ENCODE data around the gene CCDC175.

Gene CCDC175

DNA sequence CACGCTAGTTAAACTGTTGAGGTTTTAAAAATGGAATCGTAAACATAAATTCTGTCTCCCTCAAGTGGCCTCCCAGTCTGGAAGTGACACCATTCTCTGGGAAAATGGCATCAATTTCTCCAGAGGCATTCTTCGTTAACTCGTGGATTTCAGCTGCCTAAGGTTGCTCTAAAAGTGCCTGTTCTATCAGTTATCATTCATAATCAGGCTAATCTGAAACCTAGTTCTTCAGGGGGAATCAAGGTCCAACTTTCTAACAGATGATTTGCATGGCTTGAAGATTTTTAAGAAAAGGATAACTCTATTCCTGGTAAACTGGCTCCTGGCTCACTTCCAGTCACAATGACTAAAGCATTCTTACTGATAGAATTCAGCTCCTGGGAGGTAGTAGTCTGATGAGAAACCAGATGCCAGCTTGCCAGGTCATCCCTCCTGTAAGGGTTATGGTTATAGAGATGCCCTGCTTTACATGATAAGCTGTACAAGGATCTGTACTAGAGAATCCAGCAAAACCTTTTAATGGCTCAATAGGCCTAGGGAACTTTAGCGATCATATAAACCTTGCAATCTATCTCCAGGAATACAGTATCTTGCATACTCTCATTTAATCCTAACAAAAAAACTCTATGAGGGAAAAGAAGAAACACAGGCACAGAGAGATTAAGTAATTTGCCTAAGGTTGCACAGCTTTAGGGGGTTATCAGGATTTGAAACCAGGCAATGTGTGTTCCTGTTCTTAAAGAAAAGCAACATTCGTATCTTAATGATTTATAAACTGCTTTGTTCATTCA, 93.9 kb downstream of the CCDC175 start:
- no peaks in the 10 kb centered on the region for H3K9me3 ChIP-seq (ENCODE audit: low read length)
- H3K27ac ChIP-seq (ENCODE audit: low read depth, low read length, poor library complexity, severe bottlenecking): no peak overlapping the region
- no peaks in the 10 kb centered on the region for H4K20me1 ChIP-seq (ENCODE audit: insufficient read depth, low read length)
- H3K4me2 ChIP-seq (ENCODE audit: low read length): peak overlapping the region; percentile 96
- TF ChIP-seq, protein P1, sequence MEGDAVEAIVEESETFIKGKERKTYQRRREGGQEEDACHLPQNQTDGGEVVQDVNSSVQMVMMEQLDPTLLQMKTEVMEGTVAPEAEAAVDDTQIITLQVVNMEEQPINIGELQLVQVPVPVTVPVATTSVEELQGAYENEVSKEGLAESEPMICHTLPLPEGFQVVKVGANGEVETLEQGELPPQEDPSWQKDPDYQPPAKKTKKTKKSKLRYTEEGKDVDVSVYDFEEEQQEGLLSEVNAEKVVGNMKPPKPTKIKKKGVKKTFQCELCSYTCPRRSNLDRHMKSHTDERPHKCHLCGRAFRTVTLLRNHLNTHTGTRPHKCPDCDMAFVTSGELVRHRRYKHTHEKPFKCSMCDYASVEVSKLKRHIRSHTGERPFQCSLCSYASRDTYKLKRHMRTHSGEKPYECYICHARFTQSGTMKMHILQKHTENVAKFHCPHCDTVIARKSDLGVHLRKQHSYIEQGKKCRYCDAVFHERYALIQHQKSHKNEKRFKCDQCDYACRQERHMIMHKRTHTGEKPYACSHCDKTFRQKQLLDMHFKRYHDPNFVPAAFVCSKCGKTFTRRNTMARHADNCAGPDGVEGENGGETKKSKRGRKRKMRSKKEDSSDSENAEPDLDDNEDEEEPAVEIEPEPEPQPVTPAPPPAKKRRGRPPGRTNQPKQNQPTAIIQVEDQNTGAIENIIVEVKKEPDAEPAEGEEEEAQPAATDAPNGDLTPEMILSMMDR (IDR thresholded peaks at IDR 0.05; ENCODE audit: low read length): no peak
- TF ChIP-seq EZH2 (IDR thresholded peaks at IDR 0.05; ENCODE audit: borderline replicate concordance, low read length): no peak
- H2AFZ ChIP-seq (ENCODE audit: low read length): no peak overlapping the region
- peak overlapping the region; percentile 82 for H3K9ac ChIP-seq (ENCODE audit: low read length)
- peak overlapping the region; percentile 70 for H3K4me3 ChIP-seq (ENCODE audit: low read depth, low read length, poor library complexity, severe bottlenecking)
- no peaks in the 10 kb centered on the region for H3K27me3 ChIP-seq (ENCODE audit: insufficient read depth, low read length)
- H3F3A ChIP-seq (ENCODE audit: insufficient read depth, low read length): no peaks in the 10 kb centered on the region
- H3K36me3 ChIP-seq (ENCODE audit: insufficient read depth, low read length): peaks cover 8% of the 10 kb centered on the region
- peaks cover 11% of the 10 kb centered on the region for H3K79me2 ChIP-seq (ENCODE audit: insufficient read depth, low read length)
- no peaks in the 10 kb centered on the region for H3K9me2 ChIP-seq (ENCODE audit: low read depth, low read length)
- H3K4me1 ChIP-seq (ENCODE audit: insufficient read depth, low read length, severe bottlenecking): peaks cover 49% of the 10 kb centered on the region

DNA sequence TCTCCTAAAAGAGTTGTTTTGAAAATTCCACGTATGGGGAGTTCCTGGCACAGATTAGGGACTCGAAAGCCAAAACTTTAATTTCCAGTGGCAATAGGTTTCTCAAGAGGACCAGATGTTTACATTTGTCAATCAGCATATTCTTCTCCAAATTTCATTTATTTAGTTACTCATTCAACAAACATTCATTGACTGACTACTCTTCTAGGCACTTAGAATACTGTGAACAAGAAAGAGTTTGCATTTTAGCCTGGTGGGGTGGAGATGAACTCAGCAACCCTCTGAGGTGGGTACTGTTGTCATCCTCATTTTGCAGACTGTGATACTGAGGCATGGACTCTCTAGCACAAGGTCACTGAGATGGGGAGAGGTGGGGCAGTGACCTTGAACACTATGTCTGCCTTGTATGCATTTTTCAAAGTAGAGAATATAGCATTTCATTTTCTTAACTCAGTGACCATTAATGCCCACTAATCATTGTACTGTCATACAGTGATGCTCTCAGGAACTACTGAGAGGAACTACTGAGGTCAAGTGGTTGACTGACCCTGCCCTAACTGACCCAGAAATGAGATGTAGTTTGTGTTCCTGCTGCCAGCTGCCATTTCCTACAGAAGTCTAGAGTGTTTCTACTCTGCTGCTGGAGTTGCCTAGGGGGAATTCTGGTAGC, 94.6 kb downstream of the CCDC175 start:
- peaks cover 4% of the 10 kb centered on the region; the same call in 1 of the 2 replicates for H3K36me3 ChIP-seq (ENCODE audit: insufficient read depth, low read length)
- H3K9me2 ChIP-seq (ENCODE audit: low read depth, low read length): no peaks in the 10 kb centered on the region
- H3K79me2 ChIP-seq (ENCODE audit: insufficient read depth, low read length): peaks cover 11% of the 10 kb centered on the region
- peak overlapping the region; percentile 70 for H3K4me3 ChIP-seq (ENCODE audit: low read depth, low read length, poor library complexity, severe bottlenecking)
- H3K4me1 ChIP-seq (ENCODE audit: insufficient read depth, low read length, severe bottlenecking): peaks cover 49% of the 10 kb centered on the region
- H3K27ac ChIP-seq (ENCODE audit: low read depth, low read length, poor library complexity, severe bottlenecking): no peak overlapping the region
- H3K27me3 ChIP-seq (ENCODE audit: insufficient read depth, low read length): no peaks in the 10 kb centered on the region
- H3K9me3 ChIP-seq (ENCODE audit: low read length): no peaks in the 10 kb centered on the region
- TF ChIP-seq EZH2 (IDR thresholded peaks at IDR 0.05; ENCODE audit: borderline replicate concordance, low read length): no peak
- H3K4me2 ChIP-seq (ENCODE audit: low read length): peak overlapping the region; percentile 96
- no peaks in the 10 kb centered on the region for H4K20me1 ChIP-seq (ENCODE audit: insufficient read depth, low read length)
- no peaks in the 10 kb centered on the region for H3F3A ChIP-seq (ENCODE audit: insufficient read depth, low read length)
- H2AFZ ChIP-seq (ENCODE audit: low read length): no peak overlapping the region
- H3K9ac ChIP-seq (ENCODE audit: low read length): peak overlapping the region; percentile 82; the same call in 1 of the 2 replicates

DNA sequence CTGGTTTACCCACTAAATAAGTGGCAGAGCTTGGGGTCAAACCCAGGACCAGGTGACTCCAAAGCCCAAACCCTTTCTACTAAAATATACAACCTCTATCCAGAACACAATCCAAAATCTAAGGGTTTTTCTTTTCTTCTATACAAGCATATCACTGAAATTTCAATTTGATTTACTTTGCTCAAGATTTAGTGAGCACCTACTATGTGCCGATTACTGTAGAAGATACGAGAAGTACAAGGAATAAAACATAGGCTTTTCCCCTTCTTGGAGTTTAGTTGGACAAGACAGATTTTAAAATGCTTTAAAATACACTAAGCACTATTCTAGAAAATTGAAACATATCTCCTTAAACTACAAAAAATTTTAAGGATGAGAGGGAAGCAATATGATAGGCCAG, 95.2 kb downstream of the CCDC175 start:
- peak overlapping the region; percentile 96 for H3K4me2 ChIP-seq (ENCODE audit: low read length)
- H3K4me3 ChIP-seq (ENCODE audit: low read depth, low read length, poor library complexity, severe bottlenecking): peak overlapping the region; percentile 70
- TF ChIP-seq, protein P1 (IDR thresholded peaks at IDR 0.05; ENCODE audit: low read length): no peak
- TF ChIP-seq EZH2 (IDR thresholded peaks at IDR 0.05; ENCODE audit: borderline replicate concordance, low read length): no peak
- H3K27me3 ChIP-seq (ENCODE audit: insufficient read depth, low read length): no peaks in the 10 kb centered on the region
- no peak overlapping the region for H3K27ac ChIP-seq (ENCODE audit: low read depth, low read length, poor library complexity, severe bottlenecking)
- H3K36me3 ChIP-seq (ENCODE audit: insufficient read depth, low read length): peaks cover 9% of the 10 kb centered on the region; the same call in 1 of the 2 replicates
- H3F3A ChIP-seq (ENCODE audit: insufficient read depth, low read length): no peaks in the 10 kb centered on the region
- H4K20me1 ChIP-seq (ENCODE audit: insufficient read depth, low read length): no peaks in the 10 kb centered on the region
- no peak overlapping the region for H2AFZ ChIP-seq (ENCODE audit: low read length)
- H3K9me3 ChIP-seq (ENCODE audit: low read length): no peaks in the 10 kb centered on the region
- H3K9me2 ChIP-seq (ENCODE audit: low read depth, low read length): no peaks in the 10 kb centered on the region
- H3K79me2 ChIP-seq (ENCODE audit: insufficient read depth, low read length): peaks cover 8% of the 10 kb centered on the region
- H3K4me1 ChIP-seq (ENCODE audit: insufficient read depth, low read length, severe bottlenecking): peaks cover 47% of the 10 kb centered on the region
- no peak overlapping the region for H3K9ac ChIP-seq (ENCODE audit: low read length)
